HEK293 (cell line): ENCODE results near the gene FAIM.

Source experiments
- CTCF ChIA-PET: fragments of 350-600 bp; formaldehyde crosslinking; extraction: SDS; loops from one replicate; lab custom pipeline; 2021; ENCODE audit warnings: antibody characterized with exemption; lab: Yijun Ruan, JAX
- POLR2A ChIA-PET: fragments of 300-600 bp; formaldehyde crosslinking; extraction: SDS; loops from one replicate; lab custom pipeline; 2020; ENCODE audit warnings: antibody characterized with exemption, inconsistent platforms; lab: Yijun Ruan, JAX
- H3K27ac ChIP-seq: fragments of 200-500 bp; sonication (Bioruptor generic); 2 replicates; pipeline ENCODE4 v1.5.1; 2014; ENCODE audit warnings: low read depth, low read length, control low read depth, inconsistent platforms; ENCODE audit errors: extremely low read depth
- H3K36me3 ChIP-seq, 2 experiments: fragments of 200-500 bp in 1 of 2; sonication (Bioruptor generic) in 1 of 2; 1 replicate in 1 of 2; 2 replicates in 1 of 2; pipeline ENCODE4 v1.5.1; 2014 to 2017; ENCODE audit warnings: inconsistent platforms in 2 of 2, low read length in 2 of 2; ENCODE audit not compliant: control insufficient read depth in 2 of 2, insufficient read depth in 1 of 2
- H3K4me1 ChIP-seq: fragments of 200-500 bp; sonication (Bioruptor generic); 2 replicates; pipeline ENCODE4 v1.5.1; 2014; ENCODE audit warnings: mild to moderate bottlenecking, low read length, inconsistent platforms; ENCODE audit not compliant: control insufficient read depth, insufficient read depth
- H3K4me3 ChIP-seq: 2 replicates; pipeline ENCODE4 v1.5.1; 2011; ENCODE audit warnings: low read depth, mild to moderate bottlenecking, control low read depth, low read length, moderate library complexity
- H3K9me3 ChIP-seq: fragments of 200-500 bp; sonication (Bioruptor generic); 2 replicates; pipeline ENCODE4 v1.5.1; 2014; ENCODE audit warnings: low read depth, low read length, inconsistent platforms; ENCODE audit not compliant: control insufficient read depth, insufficient read depth
- HOXC10 ChIP-seq: sonication (generic); formaldehyde crosslinking; IDR thresholded peaks from 2 replicates; pipeline ENCODE4 v1.8.1; 2023; ENCODE audit warnings: mild to moderate bottlenecking, missing genetic modification reagents
- KLF17 ChIP-seq: fragments of 450-650 bp; formaldehyde crosslinking; IDR thresholded peaks from 2 replicates; pipeline ENCODE4 v1.5.1; 2016; ENCODE audit warnings: missing biosample characterization, missing genetic modification characterization
- KLF9 ChIP-seq: fragments of 450-650 bp; formaldehyde crosslinking; IDR thresholded peaks from 2 replicates; pipeline ENCODE4 v1.5.1; 2016; ENCODE audit warnings: missing biosample characterization, missing genetic modification characterization, low read depth
- ZBTB10 ChIP-seq: fragments of 450-650 bp; formaldehyde crosslinking; IDR thresholded peaks from 2 replicates; pipeline ENCODE4 v1.5.1; 2016; ENCODE audit warnings: missing biosample characterization, missing genetic modification characterization
- ZNF133 ChIP-seq: fragments of 450-650 bp; formaldehyde crosslinking; IDR thresholded peaks from 2 replicates; pipeline ENCODE4 v1.5.1; 2016; ENCODE audit warnings: missing biosample characterization, missing genetic modification characterization
- ZNF202 ChIP-seq: fragments of 450-650 bp; formaldehyde crosslinking; IDR thresholded peaks from 2 replicates; pipeline ENCODE4 v1.5.1; 2016; ENCODE audit warnings: missing biosample characterization, missing genetic modification characterization, borderline replicate concordance
- ZNF223 ChIP-seq: fragments of 450-650 bp; formaldehyde crosslinking; IDR thresholded peaks from 2 replicates; pipeline ENCODE4 v1.5.1; 2016; ENCODE audit warnings: missing biosample characterization, missing genetic modification characterization
- ZNF311 ChIP-seq: fragments of 450-650 bp; formaldehyde crosslinking; IDR thresholded peaks from 2 replicates; pipeline ENCODE4 v1.5.1; 2017; ENCODE audit warnings: missing biosample characterization, missing genetic modification characterization, borderline replicate concordance
- ZNF391 ChIP-seq: fragments of 450-650 bp; formaldehyde crosslinking; IDR thresholded peaks from 2 replicates; pipeline ENCODE4 v1.5.1; 2016; ENCODE audit warnings: low read depth, missing biosample characterization, missing genetic modification characterization, borderline replicate concordance
- ZNF513 ChIP-seq: fragments of 450-650 bp; IDR thresholded peaks from 2 replicates; pipeline ENCODE4 v1.5.1; 2018; ENCODE audit warnings: missing biosample characterization, missing genetic modification characterization
- ZNF530 ChIP-seq: fragments of 450-650 bp; formaldehyde crosslinking; IDR thresholded peaks from 2 replicates; pipeline ENCODE4 v1.5.1; 2016; ENCODE audit warnings: low read depth, missing biosample characterization, missing genetic modification characterization
- ZNF549 ChIP-seq: fragments of 450-650 bp; IDR thresholded peaks from 2 replicates; pipeline ENCODE4 v1.5.1; 2018; ENCODE audit warnings: missing biosample characterization, missing genetic modification characterization, mild to moderate bottlenecking, inconsistent platforms, moderate library complexity
- ZNF658 ChIP-seq: fragments of 450-650 bp; formaldehyde crosslinking; IDR thresholded peaks from 2 replicates; pipeline ENCODE4; 2016; ENCODE audit warnings: missing biosample characterization, missing genetic modification characterization
- ZNF791 ChIP-seq: fragments of 450-650 bp; formaldehyde crosslinking; IDR thresholded peaks from 2 replicates; pipeline ENCODE4 v1.5.1; 2016; ENCODE audit warnings: missing biosample characterization, missing genetic modification characterization
- ZNF792 ChIP-seq: fragments of 450-650 bp; formaldehyde crosslinking; IDR thresholded peaks from 2 replicates; pipeline ENCODE4 v1.5.1; 2016; ENCODE audit warnings: missing biosample characterization, missing genetic modification characterization
- ZSCAN23 ChIP-seq: fragments of 450-650 bp; formaldehyde crosslinking; IDR thresholded peaks from 2 replicates; pipeline ENCODE4 v1.5.1; 2016; ENCODE audit warnings: missing biosample characterization, missing genetic modification characterization
- TF ChIP-seq, protein P1 (sequence below): fragments of 450-650 bp; formaldehyde crosslinking; IDR thresholded peaks from 2 replicates; pipeline ENCODE4 v1.5.0; 2017; ENCODE audit warnings: missing biosample characterization, missing genetic modification characterization, borderline replicate concordance
- TF ChIP-seq, protein P2 (sequence below): fragments of 450-650 bp; formaldehyde crosslinking; IDR thresholded peaks from 2 replicates; pipeline ENCODE4 v1.5.1; 2016; ENCODE audit warnings: missing biosample characterization, missing genetic modification characterization
- TF ChIP-seq, protein P3 (sequence below): fragments of 450-650 bp; formaldehyde crosslinking; IDR thresholded peaks from 2 replicates; pipeline ENCODE4 v1.5.1; 2016; ENCODE audit warnings: missing biosample characterization, missing genetic modification characterization

The FAIM gene

DNA sequence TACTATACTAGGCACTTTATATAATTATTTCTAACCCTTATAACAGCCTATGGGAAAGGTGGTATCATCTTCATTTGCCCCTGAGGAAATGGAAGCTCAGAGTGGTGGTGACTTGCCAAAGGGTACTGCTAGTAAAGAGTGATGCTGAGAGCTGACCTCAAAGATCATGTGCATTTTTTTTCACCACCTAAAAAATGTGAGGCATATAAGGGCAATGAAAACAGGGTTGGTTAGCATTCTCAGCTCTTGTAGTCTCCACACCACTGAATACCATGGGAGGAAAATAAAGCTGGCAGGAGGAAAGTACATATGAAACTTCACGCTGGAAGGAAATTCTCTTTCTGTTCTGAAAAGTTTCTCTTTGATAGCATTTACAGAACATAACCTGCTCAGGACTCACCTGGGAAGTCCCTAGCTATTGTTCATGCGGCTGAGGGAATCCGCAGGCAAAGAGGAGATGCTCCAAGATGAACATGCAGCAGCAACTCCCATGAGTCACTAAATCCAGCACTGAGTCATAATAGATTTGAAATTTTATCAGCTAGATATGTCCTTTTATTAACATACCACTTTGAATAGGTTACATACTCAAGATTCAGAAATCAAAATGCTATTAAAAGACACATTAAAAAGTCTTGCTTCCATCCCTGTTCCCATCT is 17.3 kb downstream of the FAIM start (continued):
- TF ChIP-seq, protein P1, sequence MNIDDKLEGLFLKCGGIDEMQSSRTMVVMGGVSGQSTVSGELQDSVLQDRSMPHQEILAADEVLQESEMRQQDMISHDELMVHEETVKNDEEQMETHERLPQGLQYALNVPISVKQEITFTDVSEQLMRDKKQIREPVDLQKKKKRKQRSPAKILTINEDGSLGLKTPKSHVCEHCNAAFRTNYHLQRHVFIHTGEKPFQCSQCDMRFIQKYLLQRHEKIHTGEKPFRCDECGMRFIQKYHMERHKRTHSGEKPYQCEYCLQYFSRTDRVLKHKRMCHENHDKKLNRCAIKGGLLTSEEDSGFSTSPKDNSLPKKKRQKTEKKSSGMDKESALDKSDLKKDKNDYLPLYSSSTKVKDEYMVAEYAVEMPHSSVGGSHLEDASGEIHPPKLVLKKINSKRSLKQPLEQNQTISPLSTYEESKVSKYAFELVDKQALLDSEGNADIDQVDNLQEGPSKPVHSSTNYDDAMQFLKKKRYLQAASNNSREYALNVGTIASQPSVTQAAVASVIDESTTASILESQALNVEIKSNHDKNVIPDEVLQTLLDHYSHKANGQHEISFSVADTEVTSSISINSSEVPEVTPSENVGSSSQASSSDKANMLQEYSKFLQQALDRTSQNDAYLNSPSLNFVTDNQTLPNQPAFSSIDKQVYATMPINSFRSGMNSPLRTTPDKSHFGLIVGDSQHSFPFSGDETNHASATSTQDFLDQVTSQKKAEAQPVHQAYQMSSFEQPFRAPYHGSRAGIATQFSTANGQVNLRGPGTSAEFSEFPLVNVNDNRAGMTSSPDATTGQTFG (tag by site-specific recombination): no peak

DNA sequence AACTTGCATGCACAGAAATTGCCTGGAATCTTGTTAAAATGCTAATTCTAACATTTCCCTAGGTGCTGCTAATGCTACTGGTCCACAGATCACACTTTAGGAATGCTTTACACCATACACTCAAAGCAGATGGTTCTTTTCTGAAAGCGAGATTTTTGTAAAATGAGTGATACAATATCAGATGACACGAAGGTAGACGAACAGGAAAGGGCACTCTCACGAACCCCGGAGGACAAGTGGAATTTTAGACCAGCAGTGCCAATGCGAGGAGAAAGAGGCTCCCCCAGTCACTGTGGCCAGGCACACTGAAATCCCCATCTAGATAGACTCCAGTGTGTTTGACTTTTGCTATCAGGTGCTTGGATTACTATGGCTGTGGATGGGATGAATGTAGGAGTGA is 21.0 kb downstream of the FAIM start:
- H3K4me3 ChIP-seq: no peak overlapping the region
- no peaks in the 10 kb centered on the region for H3K9me3 ChIP-seq
- H3K27ac ChIP-seq: no peak overlapping the region
- TF ChIP-seq ZNF658 (tag by site-specific recombination): no peak
- ChIA-PET POLR2A (no interaction called here), CTCF (no interaction called here)
- H3K36me3 ChIP-seq: peaks cover 3 to 43% of the 10 kb centered on the region in 2 experiments; a peak in 2 of 3 replicates
- no peaks in the 10 kb centered on the region for H3K4me1 ChIP-seq

GRCh38 chr3:138638641-138639040 is 30.1 kb downstream of the FAIM start:
- no peaks in the 10 kb centered on the region for H3K4me1 ChIP-seq
- no peaks in the 10 kb centered on the region for H3K9me3 ChIP-seq
- POLR2A ChIA-PET: interaction anchor here (0.6 kb wide), 1 partner anchor 30 kb away, joined by 4 read pairs; the partner anchor contains the start of gene FAIM
- H3K4me3 ChIP-seq: no peak overlapping the region
- no peak overlapping the region for H3K27ac ChIP-seq
- peaks cover 0 to 9% of the 10 kb centered on the region in 2 experiments; a peak in 1 of 3 replicates for H3K36me3 ChIP-seq
- TF ChIP-seq, protein P2, sequence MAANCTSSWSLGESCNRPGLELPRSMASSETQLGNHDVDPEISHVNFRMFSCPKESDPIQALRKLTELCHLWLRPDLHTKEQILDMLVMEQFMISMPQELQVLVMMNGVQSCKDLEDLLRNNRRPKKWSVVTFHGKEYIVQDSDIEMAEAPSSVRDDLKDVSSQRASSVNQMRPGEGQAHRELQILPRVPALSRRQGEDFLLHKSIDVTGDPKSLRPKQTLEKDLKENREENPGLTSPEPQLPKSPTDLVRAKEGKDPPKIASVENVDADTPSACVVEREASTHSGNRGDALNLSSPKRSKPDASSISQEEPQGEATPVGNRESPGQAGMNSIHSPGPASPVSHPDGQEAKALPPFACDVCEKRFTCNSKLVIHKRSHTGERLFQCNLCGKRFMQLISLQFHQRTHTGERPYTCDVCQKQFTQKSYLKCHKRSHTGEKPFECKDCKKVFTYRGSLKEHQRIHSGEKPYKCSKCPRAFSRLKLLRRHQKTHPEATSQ (tag by site-specific recombination): no peak
- no peak for TF ChIP-seq ZNF202 (tag by site-specific recombination)
- TF ChIP-seq ZNF223 (tag by site-specific recombination): no peak
- TF ChIP-seq ZNF549: no peak
- TF ChIP-seq KLF9 (tag by site-specific recombination): no peak
- no peak for TF ChIP-seq ZNF791 (tag by site-specific recombination)
- no peak for TF ChIP-seq ZSCAN23 (tag by site-specific recombination)
- no peak for TF ChIP-seq ZNF792 (tag by site-specific recombination)
- CTCF ChIA-PET: no interaction called here

DNA sequence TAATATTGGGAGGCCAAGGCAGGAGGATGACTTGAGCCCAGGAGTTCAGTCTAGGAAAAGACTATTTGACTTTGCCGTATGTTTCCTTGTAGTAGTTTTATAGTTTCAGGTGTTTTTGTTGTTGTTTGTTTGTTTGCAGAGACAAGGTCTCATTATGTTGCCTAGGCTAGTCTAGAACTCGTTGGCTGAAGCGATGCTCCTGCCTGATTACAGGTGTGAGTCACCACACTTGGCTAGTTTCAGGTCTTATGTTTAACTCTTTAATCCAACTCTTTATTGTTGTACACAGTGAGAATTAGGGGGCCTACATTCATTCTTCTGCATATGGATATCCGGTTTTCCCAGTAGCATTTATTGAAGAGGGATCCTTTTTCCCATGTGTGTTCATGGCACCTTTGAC is 32.0 kb downstream of the FAIM start:
- no peaks in the 10 kb centered on the region for H3K4me1 ChIP-seq
- POLR2A ChIA-PET: no interaction called here
- CTCF ChIA-PET: no interaction called here
- no peak overlapping the region for H3K27ac ChIP-seq
- peaks cover 0 to 2% of the 10 kb centered on the region in 2 experiments; a peak in 1 of 3 replicates for H3K36me3 ChIP-seq
- H3K9me3 ChIP-seq: no peaks in the 10 kb centered on the region
- no peak overlapping the region for H3K4me3 ChIP-seq
- TF ChIP-seq ZNF391 (tag by site-specific recombination): no peak
- no peak for TF ChIP-seq HOXC10 (CRISPR knock-in tag)
- no peak for TF ChIP-seq ZNF791 (tag by site-specific recombination)
- TF ChIP-seq ZNF311 (tag by site-specific recombination): no peak
- TF ChIP-seq ZNF133 (tag by site-specific recombination): no peak
- TF ChIP-seq ZNF530 (tag by site-specific recombination): no peak
- TF ChIP-seq KLF17: no peak
- no peak for TF ChIP-seq ZBTB10 (tag by site-specific recombination)
- TF ChIP-seq, protein P3, sequence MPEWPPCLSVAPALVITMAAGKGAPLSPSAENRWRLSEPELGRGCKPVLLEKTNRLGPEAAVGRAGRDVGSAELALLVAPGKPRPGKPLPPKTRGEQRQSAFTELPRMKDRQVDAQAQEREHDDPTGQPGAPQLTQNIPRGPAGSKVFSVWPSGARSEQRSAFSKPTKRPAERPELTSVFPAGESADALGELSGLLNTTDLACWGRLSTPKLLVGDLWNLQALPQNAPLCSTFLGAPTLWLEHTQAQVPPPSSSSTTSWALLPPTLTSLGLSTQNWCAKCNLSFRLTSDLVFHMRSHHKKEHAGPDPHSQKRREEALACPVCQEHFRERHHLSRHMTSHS (tag by site-specific recombination): no peak
- TF ChIP-seq ZNF513: no peak
